Hippocampal formation (tissue), 2 donors: ENCODE measurements around the gene NME2.
A peak's percentile ranks its signal among the peaks of the same experiment; 100 is the strongest.
"Not testable (repeated sequence)": the region's sequence is repeated elsewhere in the genome, so short reads cannot be mapped to it uniquely, and the experiment has no call there.

Experiments used
- DNase-seq, 2 donors: peaks; one replicate each; lab custom pipeline; 2025; lab: John Stamatoyannopoulos, UW

NME2 gene

GRCh38 chr17:51166198-51166986 is at the start of gene NME2:
NME2 (plus strand) TSS chr17:51166411; CDS start chr17:51166831, 420 bp downstream.
- peak; percentile 63 for DNase-seq

- no peak for DNase-seq
These were observed 47.6 kb upstream of the NME2 start for GRCh38 chr17:51118330-51119195.

- DNase-seq, result peak; percentile 23 to 30
These were observed 46.5 kb upstream of the NME2 start for GRCh38 chr17:51119415-51120356.

- DNase-seq, result no peak
These were observed 45.9 kb upstream of the NME2 start for GRCh38 chr17:51120357-51120738.

GRCh38 chr17:51120739-51121619 is 45.2 kb upstream of the NME2 start, which contains the start of gene SPAG9:
SPAG9 (minus strand) TSS chr17:51120868; CDS start chr17:51120656, 212 bp downstream.
- DNase-seq, result peak; percentile 86 to 93

GRCh38 chr17:51121620-51122472 is 44.4 kb upstream of the NME2 start:
- peak; percentile 35 to 60 for DNase-seq

- DNase-seq, result not testable (repeated sequence)
These were observed 43.6 kb upstream of the NME2 start for GRCh38 chr17:51122473-51123115.

GRCh38 chr17:51124640-51125503 is 41.3 kb upstream of the NME2 start:
- no peak for DNase-seq

GRCh38 chr17:51128076-51128475 is 38.1 kb upstream of the NME2 start:
- no peak for DNase-seq

- DNase-seq, result no peak
These were observed 33.3 kb upstream of the NME2 start for GRCh38 chr17:51132964-51133319.

- DNase-seq, result no peak
These were observed 32.8 kb upstream of the NME2 start for GRCh38 chr17:51133365-51133764.

GRCh38 chr17:51135956-51136355 is 30.3 kb upstream of the NME2 start:
- no peak for DNase-seq

- DNase-seq, result no peak
These were observed 23.6 kb upstream of the NME2 start for GRCh38 chr17:51142597-51142996.

GRCh38 chr17:51144266-51145022 is 21.8 kb upstream of the NME2 start:
- no peak for DNase-seq

- DNase-seq, result no peak
These were observed 18.6 kb upstream of the NME2 start for GRCh38 chr17:51147650-51148049.

- DNase-seq, result no peak
These were observed 17.0 kb upstream of the NME2 start for GRCh38 chr17:51149163-51149562.

- no peak for DNase-seq
These were observed 15.3 kb upstream of the NME2 start for GRCh38 chr17:51150932-51151331.
